Gastroesophageal sphincter (tissue), 3 donors: ENCODE measurements around the gene CEP83.

Experiments used
- CTCF ChIP-seq, 4 experiments: fragments of 200-600 bp in 2 of 4; fragments of 450-650 bp in 2 of 4; sonication (generic) in 1 of 4; IDR thresholded peaks; one replicate each; pipeline ENCODE4 v1.5.1; 2017 to 2019; ENCODE audit warnings: antibody characterized with exemption in 4 of 4, mild to moderate bottlenecking in 2 of 4, moderate library complexity in 2 of 4
- POLR2A ChIP-seq, 2 donors: fragments of 450-650 bp; IDR thresholded peaks; one replicate each; pipeline ENCODE4 v1.6.1; 2017; ENCODE audit warnings: antibody characterized with exemption in 2 of 2, mild to moderate bottlenecking in 2 of 2, moderate library complexity in 1 of 2
- POLR2AphosphoS5 ChIP-seq: sonication (generic); formaldehyde crosslinking; IDR thresholded peaks from one replicate; pipeline ENCODE4 v1.6.1; 2017; ENCODE audit warnings: antibody characterized with exemption

- TF ChIP-seq CTCF (IDR thresholded peaks at IDR 0.05) = no peak
- TF ChIP-seq POLR2AphosphoS5 = no peak
- TF ChIP-seq POLR2A (IDR thresholded peaks at IDR 0.05) = no peak
Measured at GRCh38 chr12:94336211-94336925, 123.3 kb downstream of the CEP83 start.
